Caki2 (cell line): ENCODE measurements around the gene KYAT1. TPM values are rescaled to one million over a fixed set of nuclear protein-coding genes. Genes with fewer than 3 reads are reported as not detected.
"Not testable (repeated sequence)": the region's sequence is repeated elsewhere in the genome, so short reads cannot be mapped to it uniquely, and the experiment has no call there.

Experiments
- DNase-seq: peaks from one replicate; pipeline ENCODE4 v3.0.0-alpha.2; 2015; ENCODE audit warnings: low read depth
- in situ Hi-C: cut with HindIII; loops from 2 replicates; pipeline ENCODE4 v1.10.0; 2016; ENCODE audit warnings: low sequenced_read_pairs, low pct_unique_long_range_greater_than_20kb, mixed read lengths
- total RNA-seq: library from RNA; depleted of rRNA; stranded (reverse); fragments of >200 nt; shearing (Covaris generic); gene quantifications from 2 replicates; pipeline ENCODE4 v1.2.3, GENCODE V29; 2014; ENCODE audit warnings: low replicate concordance

The KYAT1 gene
- total RNA-seq, 1 experiment from 2014 or later, result 11.2 TPM

- in situ Hi-C loops, result no loop called here
- DNase-seq, result no peak
Observed at GRCh38 chr9:128891321-128892220, 9.8 kb upstream of the KYAT1 start.

DNA sequence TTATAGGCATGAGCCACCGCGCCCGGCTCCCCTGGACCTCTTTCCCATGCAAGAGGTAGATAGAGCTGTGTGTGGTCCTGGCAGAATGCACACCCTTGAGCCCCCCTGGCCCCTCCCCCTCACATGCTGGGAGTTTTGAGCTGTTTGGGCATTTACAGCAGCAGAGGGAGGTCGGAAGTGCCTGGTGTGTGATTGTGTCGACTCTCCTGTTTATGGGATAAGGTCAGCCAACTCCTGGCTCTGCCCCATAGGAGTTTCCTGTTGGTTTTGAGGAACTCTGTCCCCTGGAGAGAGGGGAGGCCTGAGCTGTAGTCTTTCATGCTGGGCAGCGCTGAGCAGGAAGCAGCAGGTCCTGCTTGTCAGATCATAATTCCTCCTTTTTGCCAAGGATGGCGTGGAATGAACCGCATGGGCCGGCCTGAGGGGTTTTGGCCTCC is 6.2 kb upstream of the KYAT1 start:
- in situ Hi-C loops, result no loop called here
- DNase-seq, result no peak

- DNase-seq, result no peak
- in situ Hi-C loops, result no loop called here
Observed at GRCh38 chr9:128887049-128887448, 5.3 kb upstream of the KYAT1 start.

DNA sequence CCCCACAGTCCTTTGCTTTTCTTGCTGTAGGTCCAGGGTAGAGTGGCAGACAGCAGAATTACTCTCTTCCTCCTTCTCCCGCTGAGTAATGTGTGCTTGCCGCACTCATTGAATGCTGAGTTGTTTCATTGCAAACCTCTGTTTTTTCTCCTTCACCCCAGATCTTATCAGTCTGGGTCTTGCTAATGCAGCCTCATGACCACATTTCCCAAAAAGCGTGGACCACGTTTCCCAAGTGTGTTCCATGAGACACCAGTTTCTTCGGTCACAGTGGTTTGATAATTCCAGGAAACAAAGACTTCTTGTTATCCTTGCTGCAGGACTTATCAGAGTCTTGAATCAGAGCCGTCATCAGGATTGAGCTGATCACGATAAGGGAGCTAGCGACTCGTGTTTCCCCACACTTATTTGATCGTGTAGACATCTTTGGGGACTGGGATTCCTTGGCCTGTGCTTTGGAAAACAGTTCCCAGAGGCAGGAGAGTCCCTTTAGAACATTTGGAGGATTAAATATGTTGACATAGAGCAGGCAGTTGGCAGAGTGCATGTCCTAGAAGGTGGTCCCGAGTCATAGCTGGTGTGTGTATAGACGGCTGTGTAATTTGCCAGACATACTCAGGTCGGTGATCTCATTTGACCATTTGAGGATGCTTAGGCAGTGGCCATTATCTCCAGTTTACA is 4.6 kb upstream of the KYAT1 start:
- DNase-seq, result no peak
- in situ Hi-C loops, result no loop called here

DNA sequence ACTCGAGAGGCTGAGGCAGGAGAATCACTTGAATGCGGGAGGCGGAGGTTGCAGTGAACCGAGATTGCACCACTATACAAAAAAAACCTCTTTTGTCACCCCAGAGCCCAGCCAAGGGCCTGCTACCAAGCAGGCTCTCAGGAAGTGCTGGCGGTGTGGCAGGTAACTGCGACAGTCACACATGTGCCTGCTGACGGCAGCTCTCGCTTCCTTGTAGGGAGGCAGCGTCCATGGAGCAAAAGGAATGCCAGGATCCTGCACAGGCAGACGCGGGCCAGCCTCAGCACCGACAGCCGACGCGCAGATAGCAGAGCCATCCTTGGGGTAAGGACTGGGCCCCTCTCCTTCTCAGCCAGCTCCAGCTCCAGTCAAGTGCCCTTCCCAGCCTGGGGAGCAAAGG is 4.0 kb upstream of the KYAT1 start:
- in situ Hi-C loops, result no loop called here
- DNase-seq, result no peak

- in situ Hi-C loops, result no loop called here
- DNase-seq, result no peak
Observed at GRCh38 chr9:128885376-128885775, 3.6 kb upstream of the KYAT1 start.

DNA sequence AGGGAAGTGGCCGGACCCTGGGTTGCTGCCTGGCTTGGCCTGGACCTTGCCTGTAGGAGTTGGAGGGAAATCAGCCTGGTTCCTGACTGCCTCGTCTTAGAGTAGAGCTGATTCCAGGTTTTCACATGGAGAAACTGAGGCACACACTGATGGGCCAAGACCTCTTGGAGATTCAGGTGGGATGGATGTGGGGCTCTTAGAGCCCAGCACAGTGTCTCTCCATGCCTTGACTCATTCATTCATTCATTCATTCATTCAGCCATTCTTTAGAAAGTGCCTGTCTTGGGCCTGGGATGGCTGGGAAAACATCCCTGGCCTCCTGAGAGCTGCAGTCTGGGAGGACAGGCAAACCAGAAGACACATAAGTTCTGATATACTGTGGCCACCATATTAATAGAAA is 2.4 kb upstream of the KYAT1 start:
- DNase-seq, result no peak
- in situ Hi-C loops, result no loop called here

DNA sequence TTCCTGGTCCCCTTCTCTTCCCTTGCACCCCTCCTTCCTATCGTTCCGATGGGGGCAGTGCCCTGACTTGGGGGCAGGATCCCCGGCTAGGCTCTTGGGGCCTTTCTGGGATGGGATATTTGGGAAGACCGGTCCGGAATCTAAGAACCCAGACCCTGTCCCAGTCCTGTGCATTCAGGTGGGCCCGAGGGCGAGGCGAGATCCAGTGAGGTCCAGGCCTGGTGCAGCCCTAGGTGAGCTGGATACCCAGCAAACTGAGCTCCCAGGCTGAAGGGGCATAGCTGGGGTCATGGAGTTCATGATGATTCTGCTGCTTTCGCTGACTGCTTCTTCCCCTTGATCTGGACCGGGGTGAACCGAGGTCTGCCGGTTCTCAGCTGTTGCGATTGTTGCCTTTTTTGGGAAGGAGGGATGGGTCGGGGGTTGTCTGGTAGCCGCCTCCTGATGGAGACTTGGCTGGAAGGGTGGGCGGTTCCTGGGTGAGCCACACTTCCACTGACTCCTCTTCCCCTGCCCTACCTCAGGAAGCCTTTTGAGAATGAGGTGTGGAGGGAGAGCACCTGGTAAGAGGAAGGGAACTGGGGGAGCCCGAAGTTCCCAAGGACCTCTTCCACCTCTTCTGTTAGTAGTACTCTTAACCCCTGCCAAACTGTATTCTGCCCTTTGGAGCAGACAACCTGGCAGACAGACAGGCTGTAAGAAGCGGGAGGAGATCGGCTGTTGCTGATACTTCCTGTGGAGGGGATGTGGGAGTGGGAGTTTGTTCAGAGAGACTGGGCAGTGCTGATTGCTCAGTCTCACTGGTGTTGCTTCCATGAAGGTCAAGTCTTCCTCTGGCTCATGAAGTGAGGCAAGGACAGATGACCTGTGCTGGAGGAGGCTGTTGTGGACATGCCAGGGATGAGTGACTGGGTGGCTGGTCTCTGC is 1.2 kb upstream of the KYAT1 start:
- DNase-seq, result peak; percentile 14
- in situ Hi-C loops, result no loop called here

DNA sequence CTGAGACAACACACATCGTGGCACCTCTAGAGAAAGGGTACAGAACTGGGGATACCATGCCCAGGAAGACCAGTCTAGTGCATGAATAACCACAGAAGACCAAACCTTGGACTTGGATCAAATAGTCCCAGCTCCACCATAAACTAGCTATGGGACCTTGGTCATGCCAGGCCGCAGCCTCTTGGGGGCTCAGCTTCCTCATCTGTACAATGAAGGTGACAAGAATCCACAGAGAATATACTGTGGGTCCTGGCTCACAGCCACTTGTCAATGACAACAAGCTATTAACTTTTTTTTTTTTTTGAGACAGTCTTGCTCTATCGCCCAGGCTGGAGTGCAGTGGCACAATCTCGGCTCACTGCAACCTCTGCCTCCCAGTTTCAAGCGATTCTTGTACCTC is 3.9 kb downstream of the KYAT1 start:
- in situ Hi-C loops, result no loop called here
- peak; percentile 41 for DNase-seq

GRCh38 chr9:128870941-128871265 is 10.8 kb downstream of the KYAT1 start:
- DNase-seq, in situ Hi-C loops: not testable (repeated sequence)

DNA sequence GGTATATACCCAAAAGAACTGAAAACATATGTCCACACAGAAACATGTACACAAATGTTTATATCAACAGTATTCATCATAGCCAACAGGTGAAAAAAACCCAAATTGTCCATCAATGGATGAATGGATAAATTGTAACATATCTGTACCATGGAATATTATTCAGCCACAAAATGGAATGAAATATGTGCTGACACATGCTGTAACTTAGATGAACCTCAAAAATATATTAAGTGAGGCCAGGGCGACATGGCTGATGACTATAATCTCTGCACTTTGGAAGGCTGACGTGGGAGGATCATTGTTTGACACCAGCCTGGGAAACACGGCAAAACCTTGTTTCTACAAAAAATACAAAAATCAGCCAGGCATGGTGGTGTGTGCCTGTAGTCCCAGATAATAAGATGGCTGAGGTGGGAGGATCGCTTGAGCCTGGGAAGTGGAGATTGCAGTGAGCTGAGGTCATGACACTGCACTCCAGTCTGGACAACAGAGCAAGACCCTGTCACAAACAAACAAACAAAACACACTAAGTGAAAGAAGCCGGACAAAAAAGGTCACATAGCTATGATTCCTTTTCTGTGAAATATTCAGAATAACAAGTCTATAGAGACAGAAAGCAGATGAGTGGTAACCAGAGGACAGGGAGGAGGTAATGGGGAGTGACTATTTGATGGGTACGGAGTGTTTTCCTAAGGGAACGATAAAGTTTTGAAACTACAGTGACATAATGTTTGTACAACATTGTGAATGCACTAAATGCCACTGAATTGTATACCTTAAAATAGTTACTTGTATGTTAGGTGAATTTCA is 11.4 kb downstream of the KYAT1 start:
- in situ Hi-C loops, result no loop called here
- peak; percentile 23 for DNase-seq

GRCh38 chr9:128863647-128864046 is 18.1 kb downstream of the KYAT1 start:
- in situ Hi-C loops, result no loop called here
- peak; percentile 41 for DNase-seq

- no peak for DNase-seq
- in situ Hi-C loops, result no loop called here
Observed at GRCh38 chr9:128862401-128862851, 19.3 kb downstream of the KYAT1 start.

GRCh38 chr9:128861501-128861900 is 20.2 kb downstream of the KYAT1 start:
- in situ Hi-C loops, result no loop called here

DNA sequence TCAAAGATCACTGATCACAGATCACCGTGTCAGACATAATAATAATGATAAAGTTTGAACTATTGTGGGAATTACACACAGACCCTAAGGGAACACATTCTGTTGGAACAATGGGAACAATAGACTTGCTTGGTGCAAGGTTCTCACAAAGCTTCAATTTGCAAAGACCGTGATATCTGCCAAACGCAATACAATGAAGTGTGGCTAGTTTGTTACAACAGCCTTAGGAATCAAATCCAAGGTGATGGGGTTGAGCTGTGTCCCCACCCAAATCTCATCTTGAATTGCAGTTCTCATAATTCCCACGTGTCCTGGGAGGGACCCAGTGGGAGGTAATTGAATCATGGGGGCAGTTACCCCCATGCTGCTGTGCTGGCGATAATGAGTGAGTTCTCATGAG is 20.8 kb downstream of the KYAT1 start:
- in situ Hi-C loops, result no loop called here
- DNase-seq, result no peak

More at GRCh38 chr9:128861501-128861900, 20.2 kb downstream of the KYAT1 start:
- no peak for DNase-seq

GRCh38 chr9:128858476-128858875 is 23.3 kb downstream of the KYAT1 start:
- in situ Hi-C loops, DNase-seq: not testable (repeated sequence)

GRCh38 chr9:128854454-128854853 is 27.3 kb downstream of the KYAT1 start:
- DNase-seq, in situ Hi-C loops: not testable (repeated sequence)

- DNase-seq, in situ Hi-C loops: not testable (repeated sequence)
Observed at GRCh38 chr9:128852646-128853045, 29.1 kb downstream of the KYAT1 start.
